Measurements from ENCODE around the gene TBC1D2. TPM values are rescaled to one million over a fixed set of nuclear protein-coding genes. Genes with fewer than 3 reads are reported as not detected.

The TBC1D2 gene
- total and polyA plus RNA-seq, 2 donors (not counting 3 experiments of a cell fraction or from before 2014, with no cell fraction given) = 3.4 to 4.5 TPM

- Histone ChIP-seq H3K9me3 (replicated peaks; ENCODE audit: control insufficient read depth, insufficient read depth, low read length) (no peaks in the 10 kb centered on the region), H3K4me2 (ENCODE audit: insufficient read depth, low read length) (no peak overlapping the region), H3K4me3 (replicated peaks in 1 of 3; ENCODE audit: insufficient read depth in 1 of 3, low read depth in 1 of 3, low read length in 3 of 3) (no peak overlapping the region), H3K27me3 (ENCODE audit: control insufficient read depth in 2 of 2, insufficient read depth in 2 of 2, low read length in 2 of 2) (no peaks in the 10 kb centered on the region), H4K20me1 (replicated peaks; ENCODE audit: control insufficient read depth, extremely low read depth, insufficient read depth, low read length) (no peaks in the 10 kb centered on the region), H3K4me1 (ENCODE audit: control insufficient read depth, extremely low read depth, insufficient read depth, low read length) (peaks cover 2% of the 10 kb centered on the region), H3K27ac (ENCODE audit: insufficient read depth, low read depth, low read length) (no peak overlapping the region), H3K79me2 (ENCODE audit: control insufficient read depth, insufficient read depth, low read length) (no peaks in the 10 kb centered on the region), H3K36me3 (ENCODE audit: control insufficient read depth in 2 of 2, extremely low read depth in 1 of 2, insufficient read depth in 2 of 2, low read length in 2 of 2) (no peaks in the 10 kb centered on the region), H3K9me1 (replicated peaks; ENCODE audit: control insufficient read depth, extremely low read depth, insufficient read depth, low read length) (no peaks in the 10 kb centered on the region), H2AFZ (ENCODE audit: low read depth, low read length) (no peak overlapping the region), H3K9ac (replicated peaks; ENCODE audit: extremely low read depth, insufficient read depth, low read length) (no peak overlapping the region)
- no peak for DNase-seq (ENCODE audit: low read depth, low spot score)
- dilution Hi-C loops (cut with MboI; ENCODE audit: extremely low pct_ligation_motif_present, low sequenced_read_pairs) (no loop called here), intact Hi-C loops (cut with micrococcal nuclease) (no loop called here)
- CTCF ChIA-PET = interaction anchor here (1.3 kb wide), 1 partner anchor 13 kb away, joined by 3 read pairs; no protein-coding TSS in a partner anchor
- no TSS peak for BruUV-seq (replicated peaks)
- no peak for TF ChIP-seq EZH2 (IDR thresholded peaks at IDR 0.05; ENCODE audit: borderline replicate concordance, low read depth, low read length, severe bottlenecking)
- TF ChIP-seq POLR2AphosphoS5 (IDR thresholded peaks at IDR 0.05; ENCODE audit: insufficient read depth, low read depth, low read length) = no peak
- TF ChIP-seq MYC (IDR thresholded peaks at IDR 0.05; ENCODE audit: low read depth, low read length) = no peak
- TF ChIP-seq MAX (IDR thresholded peaks at IDR 0.05; ENCODE audit: insufficient read depth, insufficient read length) = no peak
- TF ChIP-seq FOS (IDR thresholded peaks at IDR 0.05; ENCODE audit: borderline replicate concordance, insufficient read depth, low read length) = no peak
- TF ChIP-seq JUN (IDR thresholded peaks at IDR 0.05; ENCODE audit: borderline replicate concordance, insufficient read depth, insufficient read length, low read depth) = no peak
- TF ChIP-seq CTCF (IDR thresholded peaks at IDR 0.05; ENCODE audit: extremely low read depth in 1 of 2, insufficient read depth in 1 of 2, low read depth in 1 of 2, low read length in 2 of 2) = no peak
- no peak for TF ChIP-seq GATA2 (IDR thresholded peaks at IDR 0.05; ENCODE audit: insufficient read depth, insufficient read length, low read depth, low read length)
- TF ChIP-seq POLR2A (IDR thresholded peaks at IDR 0.05; ENCODE audit: low read depth, low read length) = no peak
- POLR2A ChIA-PET = no interaction called here
- FAIRE-seq = no peak
These were observed 26.9 kb downstream of the TBC1D2 start for GRCh38 chr9:98228392-98229089.

All from endothelial cell of umbilical vein (primary cell).